GF-D8 (cell line): ENCODE results near the gene C2orf92.

Source experiments
- DNase-seq: peaks from one replicate; lab custom pipeline; 2025; lab: John Stamatoyannopoulos, UW

Gene C2orf92

GRCh38 chr2:97714084-97714949 is 44.8 kb downstream of the C2orf92 start:
- DNase-seq: no peak

GRCh38 chr2:97714950-97715652 is 45.6 kb downstream of the C2orf92 start:
- DNase-seq: no peak

GRCh38 chr2:97715951-97716694 is 46.6 kb downstream of the C2orf92 start:
- DNase-seq: no peak

GRCh38 chr2:97716695-97717612 is 47.4 kb downstream of the C2orf92 start:
- no peak for DNase-seq

- no peak for DNase-seq
Observed at GRCh38 chr2:97717613-97717995, 48.1 kb downstream of the C2orf92 start.

GRCh38 chr2:97718051-97718882 is 48.8 kb downstream of the C2orf92 start:
- peak; percentile 70 for DNase-seq

- peak; percentile 72 for DNase-seq
Observed at GRCh38 chr2:97718942-97719341, 49.4 kb downstream of the C2orf92 start.

- DNase-seq: no peak
Observed at GRCh38 chr2:97719362-97720155, 50.0 kb downstream of the C2orf92 start.

GRCh38 chr2:97720746-97721145 is 51.2 kb downstream of the C2orf92 start:
- no peak for DNase-seq

GRCh38 chr2:97722227-97722626 is 52.7 kb downstream of the C2orf92 start:
- DNase-seq: no peak

- no peak for DNase-seq
Observed at GRCh38 chr2:97723156-97724072, 53.9 kb downstream of the C2orf92 start.

GRCh38 chr2:97724073-97724410 is 54.5 kb downstream of the C2orf92 start:
- DNase-seq: no peak

GRCh38 chr2:97724501-97724900 is 55.0 kb downstream of the C2orf92 start:
- DNase-seq: no peak

GRCh38 chr2:97724946-97725688 is 55.6 kb downstream of the C2orf92 start:
- no peak for DNase-seq

GRCh38 chr2:97726261-97727064 is 57.0 kb downstream of the C2orf92 start:
- DNase-seq: peak; percentile 16

GRCh38 chr2:97727296-97727695 is 57.8 kb downstream of the C2orf92 start:
- DNase-seq: no peak

GRCh38 chr2:97728091-97728731 is 58.7 kb downstream of the C2orf92 start:
- DNase-seq: no peak
